Progenitor cell of endocrine pancreas (in vitro differentiated cells): ENCODE results near the gene CATSPER1. TPM values are rescaled to one million over a fixed set of nuclear protein-coding genes. Genes with fewer than 3 reads are reported as not detected.
"Not testable (repeated sequence)": the region's sequence is repeated elsewhere in the genome, so short reads cannot be mapped to it uniquely, and the experiment has no call there.

Experiments used
- DNase-seq: peaks from one replicate; pipeline ENCODE4 v3.0.0; 2021; ENCODE audit warnings: low spot score; ENCODE audit not compliant: unreplicated experiment
- H3K27ac Mint-ChIP-seq: 2 replicates; pipeline ENCODE4 v1.8.0; 2021; ENCODE audit warnings: mild to moderate bottlenecking, moderate library complexity, mixed read lengths
- H3K27me3 Mint-ChIP-seq: 2 replicates; pipeline ENCODE4 v1.8.0; 2021; ENCODE audit warnings: mixed read lengths
- H3K36me3 Mint-ChIP-seq: 2 replicates; pipeline ENCODE4 v1.8.0; 2022; ENCODE audit warnings: mixed read lengths; ENCODE audit not compliant: insufficient read depth
- H3K4me1 Mint-ChIP-seq: 2 replicates; pipeline ENCODE4 v1.8.0; 2021; ENCODE audit warnings: low read depth, mixed read lengths
- H3K4me3 Mint-ChIP-seq: 2 replicates; pipeline ENCODE4 v1.8.0; 2021; ENCODE audit warnings: low read depth, mild to moderate bottlenecking, moderate library complexity, mixed read lengths
- H3K9me3 Mint-ChIP-seq: 2 replicates; pipeline ENCODE4 v1.8.0; 2021; ENCODE audit warnings: low read depth, mixed read lengths
- total RNA-seq: library from RNA; stranded (reverse); gene quantifications from 2 replicates; pipeline ENCODE4 v1.2.1, GENCODE V29; 2021
- TF ChIP-seq, protein P1 (sequence below): fragments of 200-600 bp; sonication (generic); IDR thresholded peaks from one replicate; pipeline ENCODE4 v1.5.0; 2021; ENCODE audit warnings: antibody characterized with exemption, mild to moderate bottlenecking; ENCODE audit not compliant: unreplicated experiment

Gene CATSPER1
- total RNA-seq, 1 donor from 2014 or later, result not detected

DNA sequence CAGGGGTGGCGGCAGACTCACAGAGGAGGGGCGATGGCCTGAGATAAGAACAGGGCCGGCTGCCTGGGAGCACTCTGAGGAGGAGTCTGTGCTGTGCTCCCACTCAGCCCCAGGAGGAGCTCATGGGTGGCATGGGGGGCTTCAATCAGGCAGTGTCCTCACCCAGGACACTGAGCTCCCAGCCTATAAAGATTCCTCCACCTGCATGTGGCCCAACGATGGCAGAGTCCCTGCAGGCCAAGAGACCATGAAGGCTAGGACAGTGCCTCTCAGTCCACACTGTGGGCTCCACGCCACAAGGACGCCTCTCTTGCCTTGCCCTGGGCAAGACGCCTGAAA is 12.5 kb downstream of the CATSPER1 start:
- TF ChIP-seq, protein P1, sequence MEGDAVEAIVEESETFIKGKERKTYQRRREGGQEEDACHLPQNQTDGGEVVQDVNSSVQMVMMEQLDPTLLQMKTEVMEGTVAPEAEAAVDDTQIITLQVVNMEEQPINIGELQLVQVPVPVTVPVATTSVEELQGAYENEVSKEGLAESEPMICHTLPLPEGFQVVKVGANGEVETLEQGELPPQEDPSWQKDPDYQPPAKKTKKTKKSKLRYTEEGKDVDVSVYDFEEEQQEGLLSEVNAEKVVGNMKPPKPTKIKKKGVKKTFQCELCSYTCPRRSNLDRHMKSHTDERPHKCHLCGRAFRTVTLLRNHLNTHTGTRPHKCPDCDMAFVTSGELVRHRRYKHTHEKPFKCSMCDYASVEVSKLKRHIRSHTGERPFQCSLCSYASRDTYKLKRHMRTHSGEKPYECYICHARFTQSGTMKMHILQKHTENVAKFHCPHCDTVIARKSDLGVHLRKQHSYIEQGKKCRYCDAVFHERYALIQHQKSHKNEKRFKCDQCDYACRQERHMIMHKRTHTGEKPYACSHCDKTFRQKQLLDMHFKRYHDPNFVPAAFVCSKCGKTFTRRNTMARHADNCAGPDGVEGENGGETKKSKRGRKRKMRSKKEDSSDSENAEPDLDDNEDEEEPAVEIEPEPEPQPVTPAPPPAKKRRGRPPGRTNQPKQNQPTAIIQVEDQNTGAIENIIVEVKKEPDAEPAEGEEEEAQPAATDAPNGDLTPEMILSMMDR, result no peak
- DNase-seq, result no peak
- Mint-ChIP-seq H3K36me3 (no peaks in the 10 kb centered on the region), H3K27ac (no peak overlapping the region), H3K4me1 (no peaks in the 10 kb centered on the region), H3K4me3 (no peak overlapping the region), H3K9me3 (no peaks in the 10 kb centered on the region), H3K27me3 (peaks cover 15% of the 10 kb centered on the region)

DNA sequence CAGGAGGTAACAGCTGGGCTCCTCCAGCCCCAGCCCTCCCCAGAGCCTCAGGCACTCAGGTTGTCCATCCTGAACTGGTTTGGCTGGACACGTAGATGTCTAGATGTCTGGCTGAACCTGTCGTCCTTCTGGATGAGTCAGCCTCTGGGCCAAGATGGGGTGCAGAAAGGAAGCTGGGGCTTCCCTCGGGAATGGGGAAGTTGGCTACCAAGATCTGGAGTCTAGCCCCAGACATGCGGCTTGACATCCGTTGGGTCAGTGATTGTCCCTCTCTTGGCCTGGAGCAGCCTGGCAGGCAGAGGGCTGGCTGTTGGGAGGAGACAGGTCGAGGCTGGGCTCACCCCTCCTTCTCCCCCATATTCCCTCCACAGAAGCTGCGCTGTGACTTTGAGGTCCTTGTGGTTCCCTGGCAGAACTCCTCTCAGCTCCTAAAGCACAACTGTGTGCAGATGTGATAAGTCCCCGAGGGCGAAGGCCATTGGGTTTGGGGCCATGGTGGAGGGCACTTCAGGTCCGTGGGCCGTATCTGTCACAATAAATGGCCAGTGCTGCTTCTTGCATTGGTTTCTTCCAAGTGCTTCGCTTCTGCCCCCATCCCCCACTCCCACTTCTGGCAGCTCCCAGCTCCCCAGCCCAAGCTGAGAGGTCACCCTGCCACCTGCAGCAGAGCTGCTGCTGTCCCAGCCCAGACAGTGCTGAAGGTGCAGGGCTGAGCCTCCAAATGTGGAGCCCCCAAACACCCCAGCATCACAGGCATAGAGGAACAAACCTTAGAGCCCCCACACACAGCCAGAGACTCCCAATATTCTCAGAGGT is 13.1 kb downstream of the CATSPER1 start:
- Mint-ChIP-seq H3K4me3 (no peak overlapping the region), H3K27ac (no peak overlapping the region), H3K27me3 (peaks cover 18% of the 10 kb centered on the region), H3K36me3 (no peaks in the 10 kb centered on the region), H3K4me1 (no peaks in the 10 kb centered on the region), H3K9me3 (no peaks in the 10 kb centered on the region)
- TF ChIP-seq, protein P1, result no peak
- DNase-seq, result no peak

DNA sequence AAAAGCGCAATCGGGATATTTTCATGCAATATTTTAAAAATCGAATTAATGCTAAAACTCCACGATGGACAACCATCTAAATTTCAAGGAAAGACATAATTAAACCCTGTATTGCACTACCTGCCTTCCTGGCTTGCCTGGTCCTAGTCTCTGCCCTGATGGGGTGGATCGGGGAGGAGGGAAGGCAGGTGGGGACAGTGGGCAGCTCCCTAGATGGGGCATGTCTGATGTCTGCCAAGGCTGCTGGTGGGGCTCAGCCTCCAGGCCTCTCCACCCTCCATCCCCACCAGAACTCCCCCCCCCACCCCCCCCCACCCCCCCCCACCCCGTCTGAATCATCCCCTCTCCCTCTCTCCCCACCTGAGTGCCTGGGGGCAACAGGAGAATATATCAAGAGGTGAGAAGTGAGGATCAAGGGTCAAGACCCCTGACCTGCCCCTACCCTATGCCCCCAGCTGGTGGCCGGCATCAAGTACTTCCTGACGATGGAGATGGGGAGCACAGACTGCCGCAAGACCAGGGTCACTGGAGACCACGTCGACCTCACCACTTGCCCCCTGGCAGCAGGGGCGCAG is 13.8 kb downstream of the CATSPER1 start:
- H3K27ac Mint-ChIP-seq, result no peak overlapping the region
- no peaks in the 10 kb centered on the region for H3K9me3 Mint-ChIP-seq
- H3K4me1 Mint-ChIP-seq, result no peaks in the 10 kb centered on the region
- H3K36me3 Mint-ChIP-seq, result no peaks in the 10 kb centered on the region
- no peak overlapping the region for H3K4me3 Mint-ChIP-seq
- TF ChIP-seq, protein P1, result no peak
- H3K27me3 Mint-ChIP-seq, result peaks cover 21% of the 10 kb centered on the region
- DNase-seq, result no peak

DNA sequence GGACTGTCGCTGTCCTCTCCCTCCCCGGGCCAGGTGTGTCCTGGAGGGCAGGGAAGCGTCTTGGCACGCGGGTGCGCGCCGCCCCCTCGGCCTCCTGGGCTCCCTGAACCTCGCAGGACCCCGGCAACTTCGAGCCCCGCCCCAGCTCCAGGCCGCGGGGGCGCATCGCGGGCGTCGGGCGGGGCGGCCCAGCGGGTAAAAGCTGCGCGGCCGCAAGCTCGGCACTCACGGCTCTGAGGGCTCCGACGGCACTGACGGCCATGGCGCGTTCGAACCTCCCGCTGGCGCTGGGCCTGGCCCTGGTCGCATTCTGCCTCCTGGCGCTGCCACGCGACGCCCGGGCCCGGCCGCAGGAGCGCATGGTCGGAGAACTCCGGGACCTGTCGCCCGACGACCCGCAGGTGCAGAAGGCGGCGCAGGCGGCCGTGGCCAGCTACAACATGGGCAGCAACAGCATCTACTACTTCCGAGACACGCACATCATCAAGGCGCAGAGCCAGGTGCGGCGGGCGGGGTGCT is 14.4 kb downstream of the CATSPER1 start, which contains the start of gene CST6:
TSS of gene CST6 (plus strand) at position 224 of the 519 bp plus-strand sequence. CDS start at position 261, 37 bp downstream.
- no peaks in the 10 kb centered on the region for H3K4me1 Mint-ChIP-seq
- H3K27ac Mint-ChIP-seq, result no peak within 1 kb of the TSS
- H3K27me3 Mint-ChIP-seq, result peaks cover 21% of the 10 kb centered on the region
- H3K9me3 Mint-ChIP-seq, result no peaks in the 10 kb centered on the region
- no peak for DNase-seq
- TF ChIP-seq, protein P1, result no peak
- H3K36me3 Mint-ChIP-seq, result no peaks in the 10 kb centered on the region
- H3K4me3 Mint-ChIP-seq, result no peak within 1 kb of the TSS

DNA sequence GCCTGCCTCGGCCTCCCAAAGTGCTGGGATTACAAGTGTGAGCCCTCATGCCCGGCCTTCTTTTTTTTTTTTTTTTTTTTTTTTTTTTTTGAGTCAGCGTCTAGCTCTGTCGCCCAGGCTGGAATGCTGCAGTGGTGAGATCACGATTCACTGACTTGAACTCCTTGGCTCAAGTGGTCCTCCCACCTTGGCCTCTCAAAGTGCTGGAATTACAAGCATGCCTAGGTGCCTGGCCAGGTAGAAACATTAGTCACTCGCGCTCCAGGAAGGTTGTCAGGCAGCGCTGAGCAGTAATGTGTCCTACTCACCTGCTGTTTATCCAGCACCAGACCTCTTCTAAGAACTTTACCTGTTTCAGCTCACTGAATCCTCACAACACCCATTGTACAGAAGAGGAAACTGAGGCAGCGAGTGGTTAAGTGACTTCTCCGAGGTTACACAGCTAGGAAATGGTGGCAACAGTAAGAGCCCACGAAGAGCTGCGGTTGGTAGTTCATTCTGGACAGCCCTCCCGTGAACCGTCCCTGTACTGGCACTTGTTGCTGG is 15.0 kb downstream of the CATSPER1 start:
- no peaks in the 10 kb centered on the region for H3K4me1 Mint-ChIP-seq
- H3K36me3 Mint-ChIP-seq, result no peaks in the 10 kb centered on the region
- H3K27ac Mint-ChIP-seq, result no peak overlapping the region
- TF ChIP-seq, protein P1, result no peak
- H3K9me3 Mint-ChIP-seq, result no peaks in the 10 kb centered on the region
- DNase-seq, result no peak
- peaks cover 21% of the 10 kb centered on the region for H3K27me3 Mint-ChIP-seq
- H3K4me3 Mint-ChIP-seq, result no peak overlapping the region

DNA sequence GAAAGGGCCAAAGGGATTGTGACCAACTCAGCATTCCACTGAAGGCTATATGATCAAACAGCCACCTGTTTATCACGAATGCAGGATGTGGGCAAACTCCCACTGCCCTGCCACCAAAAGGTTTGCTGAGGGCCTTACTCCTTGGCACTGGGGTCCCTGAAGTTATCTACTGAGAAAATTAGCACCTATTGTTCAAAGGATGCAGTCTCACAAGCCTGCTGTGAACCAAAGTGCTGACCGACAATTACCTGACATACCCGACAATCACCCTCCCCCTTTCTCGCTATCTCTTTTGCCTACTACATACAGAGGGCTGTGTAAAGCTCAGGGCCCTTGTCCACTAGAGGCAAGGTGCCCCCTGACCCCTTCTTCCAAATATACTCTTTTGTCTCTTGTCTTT is 16.2 kb downstream of the CATSPER1 start:
- peaks cover 21% of the 10 kb centered on the region for H3K27me3 Mint-ChIP-seq
- not testable (repeated sequence) for H3K4me3 Mint-ChIP-seq, H3K27ac Mint-ChIP-seq, H3K9me3 Mint-ChIP-seq, H3K4me1 Mint-ChIP-seq, H3K36me3 Mint-ChIP-seq, DNase-seq
